Measurements from ENCODE around the gene ALAS1. TPM values are rescaled to one million over a fixed set of nuclear protein-coding genes. Genes with fewer than 3 reads are reported as not detected.

The ALAS1 gene
- total and polyA plus RNA-seq, 2 of the 13 experiments (the other 11 are each of a cell fraction or from before 2014, with no cell fraction given) = 36.0 to 43.2 TPM

- in situ Hi-C loops (cut with HindIII; ENCODE audit: extremely low pct_ligation_motif_present, low pct_unique_long_range_greater_than_20kb) (no loop called here), intact Hi-C loops (cut with micrococcal nuclease; ENCODE audit: unreplicated experiment) (loop anchor here (1.0 kb wide), 1 partner anchor 11 kb away; no protein-coding TSS in a partner anchor)
- TF ChIP-seq THAP8 (CRISPR knock-in tag; IDR thresholded peaks at IDR 0.05; ENCODE audit: borderline replicate concordance) = no peak
- TF ChIP-seq ZNF816 (CRISPR knock-in tag; IDR thresholded peaks at IDR 0.05; ENCODE audit: borderline replicate concordance) = 0 out of 2 replicates have a peak, but pooled peaks have one; percentile 4
- no peak for TF ChIP-seq ZNF496 (CRISPR knock-in tag; IDR thresholded peaks at IDR 0.05; ENCODE audit: insufficient replicate concordance)
- TF ChIP-seq KMT2B (CRISPR knock-in tag; IDR thresholded peaks at IDR 0.05) = peak; percentile 5; the same call in 1 of the 2 replicates
- no peak for TF ChIP-seq ZSCAN20 (CRISPR knock-in tag; IDR thresholded peaks at IDR 0.05; ENCODE audit: borderline replicate concordance)
- no peak for TF ChIP-seq DRAP1 (CRISPR knock-in tag; IDR thresholded peaks at IDR 0.05)
- no peak for TF ChIP-seq BHLHE40 (IDR thresholded peaks at IDR 0.05; ENCODE audit: low read length)
- no peak for TF ChIP-seq FOXA1 (IDR thresholded peaks at IDR 0.05)
- TF ChIP-seq FOXA1 (CRISPR knock-in tag; IDR thresholded peaks at IDR 0.05) = no peak
- no peak for TF ChIP-seq KLF15 (CRISPR knock-in tag; IDR thresholded peaks at IDR 0.05; ENCODE audit: borderline replicate concordance)
- TF ChIP-seq ELK4 (CRISPR knock-in tag; IDR thresholded peaks at IDR 0.05; ENCODE audit: borderline replicate concordance) = no peak
- 0 out of 2 replicates have a peak, but pooled peaks have one; percentile 1 for TF ChIP-seq ZNF556 (CRISPR knock-in tag; IDR thresholded peaks at IDR 0.05; ENCODE audit: borderline replicate concordance)
- 0 out of 2 replicates have a peak, but pooled peaks have one; percentile 41 for TF ChIP-seq ZNF34 (CRISPR knock-in tag; IDR thresholded peaks at IDR 0.05; ENCODE audit: borderline replicate concordance)
- no peak for TF ChIP-seq ZBTB7A (CRISPR knock-in tag; IDR thresholded peaks at IDR 0.05)
- no peak for TF ChIP-seq ZNF800 (CRISPR knock-in tag; IDR thresholded peaks at IDR 0.05)
- no TSS peak for BruUV-seq (replicated peaks)
- H3K4me1 ChIP-seq (ENCODE audit: insufficient read depth, low read length) = peaks cover 67% of the 10 kb centered on the region
- no peaks in the 10 kb centered on the region for H4K20me1 ChIP-seq (ENCODE audit: insufficient read depth, low read length)
- ChIA-PET CTCF (ENCODE audit: low intra/inter-chr PET ratio, low total read pairs) (no interaction called here), POLR2A (interaction anchor here (4.3 kb wide), 1 partner anchor 22 kb away, joined by 24 read pairs; no protein-coding TSS in a partner anchor)
- FAIRE-seq (no peak), ATAC-seq (no peak), DNase-seq (ENCODE audit: low spot score) (no peak)
- H3K36me3 ChIP-seq (replicated peaks in 1 of 2; ENCODE audit: control insufficient read depth in 1 of 2, insufficient read depth in 2 of 2, low read length in 2 of 2) = peaks cover 6 to 30% of the 10 kb centered on the region in 2 experiments
- H3K27me3 ChIP-seq (ENCODE audit: control insufficient read depth in 1 of 2, insufficient read depth in 2 of 2, low read length in 2 of 2) = 0 out of 5 replicates have a peak, but pooled peaks cover 0 to 5% of the 10 kb centered on the region in 2 experiments
- WGBS (ENCODE audit: low lambda C conversion rate) = 52% methylated on average over 13 of the region's 14 CpGs
- H2AFZ ChIP-seq (ENCODE audit: low read length) = no peak overlapping the region
- peaks cover 11% of the 10 kb centered on the region for H3K79me2 ChIP-seq (ENCODE audit: insufficient read depth, low read length)
- H3K9me3 ChIP-seq (ENCODE audit: low read length) = no peaks in the 10 kb centered on the region
- H3K4me2 ChIP-seq (ENCODE audit: low read depth, low read length) = peak overlapping the region; percentile 90
- H3K4me3 ChIP-seq (replicated peaks in 1 of 3; ENCODE audit: insufficient read depth in 1 of 3, low read depth in 2 of 3, low read length in 3 of 3) = peak overlapping the region; percentile 86 to 94 (median 90)
- H3K27ac ChIP-seq (ENCODE audit: extremely low read length, insufficient read depth, low read length) = peak overlapping the region; percentile 57
- peak overlapping the region; percentile 88 for H3K9ac ChIP-seq (ENCODE audit: insufficient read depth, low read depth, low read length)
Measured at GRCh38 chr3:52198643-52199608, 966 bp downstream of the ALAS1 start.

Measured in HepG2 (cell line).